Measurements from ENCODE around the gene CCNK.

The CCNK gene

GRCh38 chr14:99537399-99537798 lies 56.2 kb downstream of the CCNK start:
- H3K4me3 ChIP-seq (ENCODE audit: low read depth, low read length) = no peak overlapping the region
- H3K36me3 ChIP-seq = peaks cover 20% of the 10 kb centered on the region
- H3K27me3 ChIP-seq (ENCODE audit: insufficient read depth, low read depth, severe bottlenecking) = no peaks in the 10 kb centered on the region
- no peak for TF ChIP-seq CTCF (IDR thresholded peaks at IDR 0.05; ENCODE audit: low read depth, low read length)
- H3K27ac ChIP-seq = no peak overlapping the region
- H3K9me3 ChIP-seq (ENCODE audit: severe bottlenecking) = no peaks in the 10 kb centered on the region
- no peak for DNase-seq

GRCh38 chr14:99538275-99538674 lies 57.1 kb downstream of the CCNK start:
- peak; percentile 47; the same call in 1 of the 2 replicates for TF ChIP-seq CTCF (IDR thresholded peaks at IDR 0.05; ENCODE audit: low read depth, low read length)
- H3K4me3 ChIP-seq (ENCODE audit: low read depth, low read length) = no peak overlapping the region
- no peaks in the 10 kb centered on the region for H3K9me3 ChIP-seq (ENCODE audit: severe bottlenecking)
- no peaks in the 10 kb centered on the region for H3K27me3 ChIP-seq (ENCODE audit: insufficient read depth, low read depth, severe bottlenecking)
- no peak for DNase-seq
- H3K36me3 ChIP-seq = peaks cover 17% of the 10 kb centered on the region
- H3K27ac ChIP-seq = peak overlapping the region; percentile 45

- peak; percentile 44 for DNase-seq
- H3K4me3 ChIP-seq (ENCODE audit: low read depth, low read length) = no peak overlapping the region
- peaks cover 13% of the 10 kb centered on the region for H3K36me3 ChIP-seq
- no peaks in the 10 kb centered on the region for H3K27me3 ChIP-seq (ENCODE audit: insufficient read depth, low read depth, severe bottlenecking)
- TF ChIP-seq CTCF (IDR thresholded peaks at IDR 0.05; ENCODE audit: low read depth, low read length) = no peak
- H3K27ac ChIP-seq = peak overlapping the region; percentile 45
- H3K9me3 ChIP-seq (ENCODE audit: severe bottlenecking) = no peaks in the 10 kb centered on the region
Observed at GRCh38 chr14:99538733-99539132, 57.5 kb downstream of the CCNK start.

- H3K36me3 ChIP-seq = peaks cover 8% of the 10 kb centered on the region
- no peak overlapping the region for H3K4me3 ChIP-seq (ENCODE audit: low read depth, low read length)
- DNase-seq = no peak
- peak overlapping the region; percentile 92 for H3K27ac ChIP-seq
- H3K27me3 ChIP-seq (ENCODE audit: insufficient read depth, low read depth, severe bottlenecking) = no peaks in the 10 kb centered on the region
- H3K9me3 ChIP-seq (ENCODE audit: severe bottlenecking) = no peaks in the 10 kb centered on the region
- TF ChIP-seq CTCF (IDR thresholded peaks at IDR 0.05; ENCODE audit: low read depth, low read length) = no peak
Observed at GRCh38 chr14:99539491-99539890, 58.3 kb downstream of the CCNK start.

GRCh38 chr14:99540196-99541032 lies 59.2 kb downstream of the CCNK start:
- TF ChIP-seq CTCF (IDR thresholded peaks at IDR 0.05; ENCODE audit: low read depth, low read length) = no peak
- peak; percentile 82 for DNase-seq

More at GRCh38 chr14:99540196-99541032, 59.2 kb downstream of the CCNK start:
- H3K27ac ChIP-seq = peak overlapping the region; percentile 92
- no peaks in the 10 kb centered on the region for H3K9me3 ChIP-seq (ENCODE audit: severe bottlenecking)
- H3K4me3 ChIP-seq (ENCODE audit: low read depth, low read length) = peak overlapping the region; percentile 28
- no peaks in the 10 kb centered on the region for H3K27me3 ChIP-seq (ENCODE audit: insufficient read depth, low read depth, severe bottlenecking)
- peaks cover 5% of the 10 kb centered on the region for H3K36me3 ChIP-seq

Data from WERI-Rb-1 (cell line).